Activated T-cell treated with anti-CD3 and anti-CD28 coated beads for 4 hours (primary cell): Measurements from ENCODE around the gene LIN37.
"Not testable (repeated sequence)": the region's sequence is repeated elsewhere in the genome, so short reads cannot be mapped to it uniquely, and the experiment has no call there.

Experiments used
- DNase-seq: peaks from one replicate; pipeline ENCODE4 v3.0.0-alpha.2; 2020

Gene LIN37

GRCh38 chr19:35755131-35755549 lies 6.8 kb downstream of the LIN37 start:
- no peak for DNase-seq

GRCh38 chr19:35755550-35756376 lies 7.4 kb downstream of the LIN37 start:
- DNase-seq = peak; percentile 29

- no peak for DNase-seq
Observed at GRCh38 chr19:35756377-35757230, 8.2 kb downstream of the LIN37 start, which contains the start of gene HSPB6. HSPB6 (minus strand) TSS chr19:35757029; CDS start chr19:35757008, 21 bp downstream.

- no peak for DNase-seq
Observed at GRCh38 chr19:35757231-35757748, 8.9 kb downstream of the LIN37 start.

- peak; percentile 98 for DNase-seq
Observed at GRCh38 chr19:35757749-35758608, 9.6 kb downstream of the LIN37 start, which contains the start of gene PROSER3. PROSER3 (plus strand) TSS chr19:35758176; CDS start chr19:35758216, 40 bp downstream.

GRCh38 chr19:35759697-35760096 lies 11.3 kb downstream of the LIN37 start:
- no peak for DNase-seq

- no peak for DNase-seq
Observed at GRCh38 chr19:35760711-35761349, 12.5 kb downstream of the LIN37 start.

GRCh38 chr19:35764432-35765315 lies 16.3 kb downstream of the LIN37 start:
- no peak for DNase-seq

GRCh38 chr19:35766571-35767104 lies 18.3 kb downstream of the LIN37 start:
- DNase-seq = no peak

- no peak for DNase-seq
Observed at GRCh38 chr19:35767288-35768081, 19.1 kb downstream of the LIN37 start.

GRCh38 chr19:35768082-35768421 lies 19.7 kb downstream of the LIN37 start:
- DNase-seq = no peak

GRCh38 chr19:35772362-35772761 lies 24.0 kb downstream of the LIN37 start:
- not testable (repeated sequence) for DNase-seq

- DNase-seq = no peak
Observed at GRCh38 chr19:35773020-35773806, 24.8 kb downstream of the LIN37 start.

GRCh38 chr19:35774274-35775045 lies 26.1 kb downstream of the LIN37 start:
- no peak for DNase-seq

GRCh38 chr19:35775046-35775297 lies 26.6 kb downstream of the LIN37 start:
- no peak for DNase-seq

- peak; percentile 99 for DNase-seq
Observed at GRCh38 chr19:35775298-35776101, 27.1 kb downstream of the LIN37 start, which contains the start of gene ARHGAP33. ARHGAP33 (plus strand) TSS chr19:35775564; CDS start chr19:35775659, 95 bp downstream.

GRCh38 chr19:35776102-35776788 lies 27.9 kb downstream of the LIN37 start:
- no peak for DNase-seq
